ENCODE results near the gene ERMN. TPM values are rescaled to one million over a fixed set of nuclear protein-coding genes. Genes with fewer than 3 reads are reported as not detected.

The ERMN gene
- total RNA-seq, 6 experiments from 2014 or later: not detected

DNA sequence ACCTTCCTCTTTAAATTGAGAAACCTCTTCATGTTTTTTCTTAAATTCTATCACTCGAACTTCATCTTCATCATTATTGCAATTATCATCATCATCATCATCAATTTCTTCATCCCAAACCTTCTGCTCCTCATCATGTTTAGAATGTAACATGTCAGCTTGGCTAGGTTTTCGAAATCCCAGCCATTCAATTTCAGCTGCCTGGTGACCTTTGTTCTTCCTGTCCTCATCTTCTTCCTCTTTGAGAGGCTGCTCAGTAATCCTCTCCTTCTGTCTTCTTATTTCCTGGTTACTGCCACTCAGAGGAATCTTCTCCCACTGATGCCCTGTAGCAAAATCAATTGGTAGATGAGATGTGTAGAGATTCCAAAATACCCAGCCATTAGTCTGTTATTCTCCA, 4.2 kb downstream of the ERMN start:
- TF ChIP-seq CTCF (IDR thresholded peaks at IDR 0.05): no peak
- no peaks in the 10 kb centered on the region for H3K36me3 Mint-ChIP-seq (ENCODE audit: low read depth)
- H3K27ac Mint-ChIP-seq: no peak overlapping the region
- H3K4me1 Mint-ChIP-seq (ENCODE audit: low read depth): no peaks in the 10 kb centered on the region
- no peak overlapping the region for H3K4me3 Mint-ChIP-seq
- no peaks in the 10 kb centered on the region for H3K9me3 Mint-ChIP-seq
- DNase-seq: no peak
- peaks cover 2% of the 10 kb centered on the region for H3K27me3 Mint-ChIP-seq (ENCODE audit: insufficient read depth)

DNA sequence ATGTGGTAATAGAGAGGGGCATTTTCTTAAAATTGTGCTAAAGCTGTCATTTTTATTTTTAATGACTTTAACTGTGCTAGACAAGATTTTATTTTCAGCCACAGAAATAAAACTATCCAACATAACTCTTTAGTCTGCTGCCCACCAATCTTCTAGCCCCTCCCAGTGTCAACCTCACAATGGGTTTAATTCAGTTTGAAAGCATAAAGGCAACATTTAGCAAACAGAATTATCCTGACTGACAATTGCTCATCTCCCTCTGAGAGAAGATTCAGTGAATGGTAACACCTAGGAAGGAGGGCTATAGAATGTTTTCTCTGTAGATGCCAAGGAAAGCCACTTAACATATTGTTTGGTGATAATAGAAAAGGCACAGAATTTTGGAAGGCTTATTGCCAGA, 5.2 kb downstream of the ERMN start:
- Mint-ChIP-seq H3K27me3 (ENCODE audit: insufficient read depth) (peaks cover 2% of the 10 kb centered on the region; the same call in 1 of the 2 replicates), H3K4me3 (no peak overlapping the region), H3K36me3 (ENCODE audit: low read depth) (no peaks in the 10 kb centered on the region), H3K4me1 (ENCODE audit: low read depth) (no peaks in the 10 kb centered on the region), H3K9me3 (no peaks in the 10 kb centered on the region), H3K27ac (no peak overlapping the region)
- DNase-seq: no peak
- no peak for TF ChIP-seq CTCF (IDR thresholded peaks at IDR 0.05)

GRCh38 chr2:157319795-157320194, 5.8 kb downstream of the ERMN start:
- no peaks in the 10 kb centered on the region for H3K36me3 Mint-ChIP-seq (ENCODE audit: low read depth)
- no peak for DNase-seq
- no peak for TF ChIP-seq CTCF (IDR thresholded peaks at IDR 0.05)
- H3K9me3 Mint-ChIP-seq: no peaks in the 10 kb centered on the region
- peaks cover 2% of the 10 kb centered on the region; the same call in 1 of the 2 replicates for H3K27me3 Mint-ChIP-seq (ENCODE audit: insufficient read depth)
- no peaks in the 10 kb centered on the region for H3K4me1 Mint-ChIP-seq (ENCODE audit: low read depth)
- H3K27ac Mint-ChIP-seq: no peak overlapping the region
- H3K4me3 Mint-ChIP-seq: no peak overlapping the region

DNA sequence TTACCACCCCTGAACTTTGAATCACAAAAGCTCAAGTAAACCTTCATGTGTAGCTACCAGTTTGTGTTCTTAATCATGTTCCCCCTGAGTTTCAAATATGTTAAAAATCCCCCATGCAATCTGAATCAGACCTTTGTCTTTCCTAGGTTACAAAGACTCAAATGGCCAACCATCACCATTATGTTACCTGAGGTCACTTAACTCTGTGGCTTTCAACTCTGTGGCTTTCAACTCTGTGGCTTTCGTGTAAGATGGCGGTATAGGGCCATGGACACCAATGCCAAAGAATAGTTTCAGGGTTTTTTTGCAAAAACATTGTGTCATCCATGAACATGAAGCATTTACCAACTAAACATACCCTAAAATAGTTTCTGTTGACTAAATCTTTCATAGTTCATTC, 6.7 kb downstream of the ERMN start:
- TF ChIP-seq CTCF (IDR thresholded peaks at IDR 0.05): no peak
- no peak overlapping the region for H3K27ac Mint-ChIP-seq
- no peaks in the 10 kb centered on the region for H3K4me1 Mint-ChIP-seq (ENCODE audit: low read depth)
- H3K27me3 Mint-ChIP-seq (ENCODE audit: insufficient read depth): peaks cover 2% of the 10 kb centered on the region; the same call in 1 of the 2 replicates
- H3K4me3 Mint-ChIP-seq: no peak overlapping the region
- DNase-seq: no peak
- no peaks in the 10 kb centered on the region for H3K9me3 Mint-ChIP-seq
- no peaks in the 10 kb centered on the region for H3K36me3 Mint-ChIP-seq (ENCODE audit: low read depth)

DNA sequence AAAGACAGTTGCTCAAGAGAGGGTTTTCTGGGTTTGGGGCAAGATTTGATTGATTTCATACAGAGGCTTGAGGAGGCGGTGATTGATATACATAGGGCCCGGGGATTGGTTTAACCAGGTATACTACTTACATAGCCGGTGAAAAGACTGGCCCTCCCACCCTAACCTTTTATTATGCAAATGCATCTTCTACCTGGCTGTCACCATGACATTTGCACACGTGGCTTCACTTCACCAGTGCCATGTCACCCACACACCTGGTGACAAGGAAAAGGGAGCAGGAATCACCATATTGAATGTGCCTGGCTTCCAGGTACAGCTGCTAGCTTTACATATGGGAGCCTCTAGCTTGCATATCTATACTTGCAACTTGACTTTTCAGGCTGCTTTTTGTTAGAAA, 9.7 kb downstream of the ERMN start:
- TF ChIP-seq CTCF (IDR thresholded peaks at IDR 0.05): no peak
- Mint-ChIP-seq H3K36me3 (ENCODE audit: low read depth) (peaks cover 11% of the 10 kb centered on the region; the same call in 1 of the 2 replicates), H3K27ac (no peak overlapping the region), H3K9me3 (no peaks in the 10 kb centered on the region), H3K27me3 (ENCODE audit: insufficient read depth) (no peaks in the 10 kb centered on the region), H3K4me1 (ENCODE audit: low read depth) (peaks cover 16% of the 10 kb centered on the region), H3K4me3 (no peak overlapping the region)
- DNase-seq: no peak

All from HFFc6 (cell line).